ES-I3 (cell line): ENCODE data around the gene OR4X2.
"Not testable (repeated sequence)": the region's sequence is repeated elsewhere in the genome, so short reads cannot be mapped to it uniquely, and the experiment has no call there.

Experiments
- H3K36me3 ChIP-seq: 2 replicates; pipeline ENCODE4 v1.6.1; 2013; ENCODE audit warnings: mild to moderate bottlenecking, low read length, control low read depth, moderate library complexity; ENCODE audit not compliant: insufficient read depth
- H3K4me1 ChIP-seq: 2 replicates; pipeline ENCODE4 v1.6.1; 2013; ENCODE audit warnings: mild to moderate bottlenecking, control low read depth, low read length; ENCODE audit not compliant: insufficient read depth
- H3K9ac ChIP-seq: 2 replicates; pipeline ENCODE4 v1.6.1; 2013; ENCODE audit warnings: low read depth, mild to moderate bottlenecking, low read length, moderate library complexity
- H3K9me3 ChIP-seq: 2 replicates; pipeline ENCODE4 v1.6.1; 2013; ENCODE audit warnings: mild to moderate bottlenecking, low read length, moderate library complexity; ENCODE audit not compliant: control insufficient read depth, insufficient read depth

Gene OR4X2

GRCh38 chr11:48244804-48245203, at the start of gene OR4X2:
Gene OR4X2, plus strand, starts transcription at chr11:48245104. Its CDS starts 0 bp downstream, at chr11:48245104.
- H3K9me3 ChIP-seq = no peaks in the 10 kb centered on the region
- H3K4me1 ChIP-seq = no peaks in the 10 kb centered on the region
- H3K36me3 ChIP-seq = no peaks in the 10 kb centered on the region
- H3K9ac ChIP-seq = no peak within 1 kb of the TSS

DNA sequence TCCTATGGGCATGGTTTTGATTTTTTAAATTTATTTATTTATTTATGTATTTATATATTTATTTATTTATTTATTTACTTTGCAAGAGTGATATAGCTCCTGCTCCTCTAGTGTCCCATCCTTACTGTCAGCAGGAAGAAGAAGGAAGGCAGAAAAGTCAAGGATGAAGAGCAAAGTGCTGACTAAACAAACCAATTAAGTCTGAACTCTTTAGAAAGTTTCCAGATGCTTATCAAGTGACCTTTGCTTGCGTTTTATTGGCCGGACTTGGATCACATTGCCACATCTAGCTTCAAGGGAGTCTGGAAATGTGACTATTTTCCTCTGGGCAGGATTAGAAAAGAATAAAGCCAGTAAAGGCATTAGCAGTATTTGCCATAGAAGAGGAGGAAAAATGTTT, 37.0 kb upstream of the OR4X2 start:
- H3K9ac ChIP-seq = no peak overlapping the region
- H3K4me1 ChIP-seq = no peaks in the 10 kb centered on the region
- H3K9me3 ChIP-seq = no peaks in the 10 kb centered on the region
- no peaks in the 10 kb centered on the region for H3K36me3 ChIP-seq

- Histone ChIP-seq H3K9ac (no peak overlapping the region), H3K36me3 (no peaks in the 10 kb centered on the region), H3K9me3 (no peaks in the 10 kb centered on the region), H3K4me1 (no peaks in the 10 kb centered on the region)
Measured at GRCh38 chr11:48210052-48210451, 34.9 kb upstream of the OR4X2 start.

DNA sequence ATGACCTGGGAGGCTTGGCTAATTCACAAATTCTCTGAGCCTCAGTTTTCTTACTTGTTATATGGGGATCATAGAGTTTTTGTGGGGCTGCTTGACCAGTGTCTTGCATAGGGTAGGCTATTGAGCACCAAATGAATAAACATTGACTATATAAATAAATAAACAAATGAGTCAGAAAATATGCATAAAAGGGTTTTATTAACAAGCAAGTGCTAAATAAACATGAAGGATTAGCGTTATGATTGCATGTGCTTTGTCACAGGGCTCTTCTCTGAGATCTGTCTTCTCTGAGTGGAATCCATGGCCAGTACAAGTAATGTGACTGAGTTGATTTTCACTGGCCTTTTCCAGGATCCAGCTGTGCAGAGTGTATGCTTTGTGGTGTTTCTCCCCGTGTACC, 28.4 kb upstream of the OR4X2 start, which contains the start of gene OR4B1:
Gene OR4B1 (plus strand): TSS at position 301 of the 400 bp plus-strand sequence. CDS start 0 bp downstream, at position 301.
- Histone ChIP-seq H3K9ac (no peak within 1 kb of the TSS), H3K9me3 (no peaks in the 10 kb centered on the region), H3K36me3 (no peaks in the 10 kb centered on the region), H3K4me1 (no peaks in the 10 kb centered on the region)

DNA sequence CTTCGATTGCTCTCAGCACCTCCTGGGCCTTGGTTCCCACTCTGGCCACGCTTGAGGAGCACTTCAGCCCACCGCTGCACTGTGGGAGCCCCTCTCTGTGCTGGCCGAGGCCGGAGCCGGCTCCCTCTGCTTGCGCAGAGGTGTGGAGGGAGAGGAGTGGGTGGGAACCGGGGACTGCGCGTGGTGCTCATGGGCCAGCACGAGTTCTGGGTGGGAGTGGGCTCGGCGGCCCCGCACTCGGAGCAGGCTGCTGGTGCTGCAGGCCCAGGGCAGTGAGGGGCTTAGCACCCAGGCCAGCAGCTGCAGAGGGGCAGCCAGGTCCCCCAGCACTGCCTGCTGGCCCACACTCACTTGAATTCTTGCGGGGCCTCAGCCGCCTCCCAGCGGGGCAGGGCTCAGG, 16.1 kb upstream of the OR4X2 start:
- Histone ChIP-seq H3K4me1 (no peaks in the 10 kb centered on the region), H3K9me3 (no peaks in the 10 kb centered on the region), H3K9ac (no peak overlapping the region), H3K36me3 (no peaks in the 10 kb centered on the region)

DNA sequence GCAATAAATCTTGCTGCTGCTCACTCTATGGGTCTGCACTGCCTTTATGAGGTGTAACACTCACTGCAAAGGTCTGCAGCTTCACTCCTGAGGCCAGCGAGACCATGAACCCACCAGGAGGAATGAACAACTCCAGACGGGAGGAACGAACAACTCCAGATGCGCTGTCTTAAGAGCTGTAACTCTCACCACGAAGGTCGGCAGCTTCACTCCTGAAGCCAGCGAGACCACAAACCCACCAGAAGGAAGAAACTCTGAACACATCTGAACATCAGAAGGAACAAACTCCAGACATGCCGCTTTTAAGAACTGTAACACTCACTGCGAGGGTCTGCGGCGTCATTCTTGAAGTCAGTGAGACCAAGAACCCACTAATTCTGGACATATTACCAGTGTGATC, 14.8 kb upstream of the OR4X2 start:
- H3K9ac ChIP-seq, H3K4me1 ChIP-seq, H3K9me3 ChIP-seq, H3K36me3 ChIP-seq: not testable (repeated sequence)

- Histone ChIP-seq H3K9me3 (0 out of 2 replicates have a peak, but pooled peaks cover 4% of the 10 kb centered on the region), H3K36me3 (no peaks in the 10 kb centered on the region), H3K9ac (no peak overlapping the region), H3K4me1 (no peaks in the 10 kb centered on the region)
Measured at GRCh38 chr11:48237727-48238126, 7.2 kb upstream of the OR4X2 start.

DNA sequence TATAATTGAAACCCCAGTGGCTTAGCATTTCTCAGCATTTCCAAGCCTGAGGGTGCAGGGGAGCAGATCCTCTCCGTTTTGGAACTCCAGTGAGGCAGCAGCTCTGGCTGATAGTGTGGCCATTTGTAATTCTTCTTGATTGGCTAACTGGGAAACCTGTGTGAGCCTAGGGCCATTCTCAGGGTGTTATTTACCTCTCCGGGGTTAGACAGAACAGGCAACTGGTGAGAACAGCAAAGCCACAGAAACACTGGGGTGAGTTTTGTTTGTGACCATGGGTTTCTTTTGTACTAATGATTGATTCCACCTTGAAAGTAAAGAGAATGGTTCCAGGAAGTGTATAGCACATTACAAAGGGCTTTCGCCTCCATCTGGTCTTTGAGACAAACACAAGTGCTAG, 2.4 kb upstream of the OR4X2 start:
- Histone ChIP-seq H3K36me3 (no peaks in the 10 kb centered on the region), H3K4me1 (no peaks in the 10 kb centered on the region), H3K9ac (no peak overlapping the region), H3K9me3 (no peaks in the 10 kb centered on the region)

GRCh38 chr11:48248902-48249301, 4.0 kb downstream of the OR4X2 start:
- H3K4me1 ChIP-seq = no peaks in the 10 kb centered on the region

GRCh38 chr11:48261600-48261999, 16.7 kb downstream of the OR4X2 start:
- Histone ChIP-seq H3K9ac (no peak overlapping the region), H3K9me3 (no peaks in the 10 kb centered on the region), H3K4me1 (no peaks in the 10 kb centered on the region), H3K36me3 (no peaks in the 10 kb centered on the region)

More at GRCh38 chr11:48248902-48249301, 4.0 kb downstream of the OR4X2 start:
- Histone ChIP-seq H3K9ac (no peak overlapping the region), H3K36me3 (no peaks in the 10 kb centered on the region), H3K9me3 (no peaks in the 10 kb centered on the region)

- Histone ChIP-seq H3K36me3 (no peaks in the 10 kb centered on the region), H3K9me3 (no peaks in the 10 kb centered on the region), H3K4me1 (no peaks in the 10 kb centered on the region), H3K9ac (no peak within 1 kb of the TSS)
Measured at GRCh38 chr11:48263423-48263911, 18.6 kb downstream of the OR4X2 start, which contains the start of gene OR4X1. Gene OR4X1, plus strand, starts transcription at chr11:48263861. Its CDS starts 0 bp downstream, at chr11:48263861.

DNA sequence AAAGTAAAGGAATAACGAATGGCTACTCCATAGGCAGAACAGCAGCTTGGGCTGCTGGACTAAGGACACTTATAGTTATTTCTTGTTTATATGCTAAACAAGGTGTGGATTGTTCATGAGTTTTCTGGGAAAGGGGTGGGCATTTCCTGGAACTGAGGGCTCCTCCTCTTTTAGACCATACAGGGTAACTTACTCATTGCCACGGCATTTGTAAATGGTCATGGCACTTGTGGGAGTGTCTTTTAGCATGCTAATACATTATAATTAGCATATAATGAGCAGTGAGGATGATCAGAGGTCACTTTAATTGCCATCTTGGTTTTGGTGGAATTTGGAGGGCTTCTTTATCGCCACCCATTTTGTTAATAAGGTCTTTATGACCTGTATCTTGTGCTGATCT, 25.7 kb downstream of the OR4X2 start:
- no peak overlapping the region for H3K9ac ChIP-seq
- H3K4me1 ChIP-seq = peaks cover 7% of the 10 kb centered on the region
- H3K36me3 ChIP-seq = no peaks in the 10 kb centered on the region
- no peaks in the 10 kb centered on the region for H3K9me3 ChIP-seq

- Histone ChIP-seq H3K9me3 (no peaks in the 10 kb centered on the region), H3K36me3 (no peaks in the 10 kb centered on the region), H3K9ac (no peak overlapping the region), H3K4me1 (peaks cover 7% of the 10 kb centered on the region)
Measured at GRCh38 chr11:48272606-48273005, 27.7 kb downstream of the OR4X2 start.
